Effector memory CD8-positive, alpha-beta T cell (primary cell): ENCODE results near the gene JPT2.
"Not testable (repeated sequence)": the region's sequence is repeated elsewhere in the genome, so short reads cannot be mapped to it uniquely, and the experiment has no call there.

Source experiments
- ATAC-seq: fragments of 150-1000 bp; cut with Tn5 transposase; replicated peaks from 2 replicates; pipeline ENCODE4 v1.10.0; 2021; ENCODE audit warnings: mild to moderate bottlenecking, moderate library complexity
- DNase-seq, 3 experiments: peaks; one replicate each; pipeline ENCODE4 v3.0.0; 2021
- H3K27ac Mint-ChIP-seq, 2 donors: one replicate each; pipeline ENCODE4 v1.8.0; 2022; ENCODE audit warnings: mild to moderate bottlenecking in 2 of 2, mixed read lengths in 2 of 2, moderate library complexity in 2 of 2
- H3K27me3 Mint-ChIP-seq, 2 donors: one replicate each; pipeline ENCODE4 v1.8.0; 2022; ENCODE audit warnings: mixed read lengths in 2 of 2
- H3K36me3 Mint-ChIP-seq: one replicate; pipeline ENCODE4 v1.8.0; 2022; ENCODE audit warnings: mild to moderate bottlenecking, moderate library complexity, mixed read lengths; ENCODE audit not compliant: insufficient read depth
- H3K4me1 Mint-ChIP-seq, 2 donors: one replicate each; pipeline ENCODE4 v1.8.0; 2022; ENCODE audit warnings: low read depth in 2 of 2, mixed read lengths in 2 of 2
- H3K4me3 Mint-ChIP-seq, 2 donors: one replicate each; pipeline ENCODE4 v1.8.0; 2022; ENCODE audit warnings: mild to moderate bottlenecking in 2 of 2, mixed read lengths in 2 of 2, moderate library complexity in 2 of 2
- H3K9me3 Mint-ChIP-seq, 2 donors: one replicate each; pipeline ENCODE4 v1.8.0; 2022; ENCODE audit warnings: mixed read lengths in 2 of 2

JPT2 gene

GRCh38 chr16:1708768-1709180 is 30.7 kb downstream of the JPT2 start:
- Mint-ChIP-seq H3K9me3 (no peaks in the 10 kb centered on the region), H3K27ac (peak overlapping the region in 1 of 2 donors; percentile 52), H3K4me3 (peak overlapping the region; percentile 97 to 100), H3K27me3 (no peaks in the 10 kb centered on the region), H3K36me3 (peaks cover 50% of the 10 kb centered on the region), H3K4me1 (peaks cover 18 to 40% of the 10 kb centered on the region in 2 donors)
- peak; percentile 7 for ATAC-seq
- DNase-seq = peak in 2 of 3 experiments; percentile 7

- ATAC-seq (no peak), DNase-seq (no peak)
- H3K9me3 Mint-ChIP-seq = no peaks in the 10 kb centered on the region
- peaks cover 18 to 41% of the 10 kb centered on the region in 2 donors for H3K4me1 Mint-ChIP-seq
- peak overlapping the region in 1 of 2 donors; percentile 97 for H3K4me3 Mint-ChIP-seq
- H3K27ac Mint-ChIP-seq = no peak overlapping the region
- no peaks in the 10 kb centered on the region for H3K27me3 Mint-ChIP-seq
- H3K36me3 Mint-ChIP-seq = peaks cover 53% of the 10 kb centered on the region
Observed at GRCh38 chr16:1709356-1709755, 31.3 kb downstream of the JPT2 start.

- H3K27ac Mint-ChIP-seq = no peak overlapping the region
- H3K36me3 Mint-ChIP-seq = peaks cover 47% of the 10 kb centered on the region
Observed at GRCh38 chr16:1710811-1711507, 32.9 kb downstream of the JPT2 start.

GRCh38 chr16:1712791-1713261 is 34.7 kb downstream of the JPT2 start:
- no peaks in the 10 kb centered on the region for H3K9me3 Mint-ChIP-seq
- ATAC-seq (no peak), DNase-seq (no peak)
- H3K27me3 Mint-ChIP-seq = no peaks in the 10 kb centered on the region
- H3K36me3 Mint-ChIP-seq = peaks cover 36% of the 10 kb centered on the region
- peaks cover 17 to 24% of the 10 kb centered on the region in 2 donors for H3K4me1 Mint-ChIP-seq
- H3K27ac Mint-ChIP-seq = peak overlapping the region in 1 of 2 donors; percentile 38
- no peak overlapping the region for H3K4me3 Mint-ChIP-seq

More at GRCh38 chr16:1710811-1711507, 32.9 kb downstream of the JPT2 start:
- H3K9me3 Mint-ChIP-seq = no peaks in the 10 kb centered on the region
- no peak for DNase-seq
- no peak overlapping the region for H3K4me3 Mint-ChIP-seq
- peaks cover 23 to 35% of the 10 kb centered on the region in 2 donors for H3K4me1 Mint-ChIP-seq
- no peak for ATAC-seq
- no peaks in the 10 kb centered on the region for H3K27me3 Mint-ChIP-seq

- H3K4me1 Mint-ChIP-seq = peaks cover 15 to 22% of the 10 kb centered on the region in 2 donors
- peaks cover 35% of the 10 kb centered on the region for H3K36me3 Mint-ChIP-seq
- no peaks in the 10 kb centered on the region for H3K27me3 Mint-ChIP-seq
- H3K4me3 Mint-ChIP-seq = no peak overlapping the region
- DNase-seq = no peak
- H3K27ac Mint-ChIP-seq = no peak overlapping the region
- no peak for ATAC-seq
- no peaks in the 10 kb centered on the region for H3K9me3 Mint-ChIP-seq
Observed at GRCh38 chr16:1713331-1713730, 35.3 kb downstream of the JPT2 start.

GRCh38 chr16:1713933-1714332 is 35.9 kb downstream of the JPT2 start:
- Mint-ChIP-seq H3K4me3 (no peak overlapping the region), H3K36me3 (peaks cover 30% of the 10 kb centered on the region), H3K27ac (no peak overlapping the region), H3K9me3 (no peaks in the 10 kb centered on the region), H3K27me3 (no peaks in the 10 kb centered on the region), H3K4me1 (peaks cover 10 to 21% of the 10 kb centered on the region in 2 donors)
- peak; percentile 62 for ATAC-seq
- DNase-seq = no peak

GRCh38 chr16:1715220-1715619 is 37.1 kb downstream of the JPT2 start:
- H3K27ac Mint-ChIP-seq = no peak overlapping the region
- no peaks in the 10 kb centered on the region for H3K9me3 Mint-ChIP-seq
- H3K4me3 Mint-ChIP-seq = no peak overlapping the region

GRCh38 chr16:1718236-1718635 is 40.2 kb downstream of the JPT2 start:
- peaks cover 33% of the 10 kb centered on the region for H3K36me3 Mint-ChIP-seq
- not testable (repeated sequence) for ATAC-seq, H3K4me3 Mint-ChIP-seq, H3K9me3 Mint-ChIP-seq, DNase-seq, H3K27me3 Mint-ChIP-seq
- H3K4me1 Mint-ChIP-seq = peaks cover 19 to 34% of the 10 kb centered on the region in 2 donors
- peak overlapping the region in 1 of 2 donors; percentile 80 for H3K27ac Mint-ChIP-seq

More at GRCh38 chr16:1715220-1715619, 37.1 kb downstream of the JPT2 start:
- H3K27me3 Mint-ChIP-seq = no peaks in the 10 kb centered on the region
- no peak for DNase-seq
- no peak for ATAC-seq
- peaks cover 29% of the 10 kb centered on the region for H3K36me3 Mint-ChIP-seq
- peaks cover 12 to 29% of the 10 kb centered on the region in 2 donors for H3K4me1 Mint-ChIP-seq

- not testable (repeated sequence) for H3K27me3 Mint-ChIP-seq, H3K9me3 Mint-ChIP-seq
- Mint-ChIP-seq H3K4me1 (peaks cover 26 to 36% of the 10 kb centered on the region in 2 donors), H3K27ac (peak overlapping the region; percentile 45 to 80), H3K36me3 (peaks cover 34% of the 10 kb centered on the region), H3K4me3 (peak overlapping the region in 1 of 2 donors; percentile 56)
- ATAC-seq (peak; percentile 74), DNase-seq (peak in 2 of 3 experiments; percentile 9 to 21)
Observed at GRCh38 chr16:1719559-1720229, 41.6 kb downstream of the JPT2 start.

GRCh38 chr16:1721372-1721771 is 43.3 kb downstream of the JPT2 start:
- peaks cover 21 to 32% of the 10 kb centered on the region in 2 donors for H3K4me1 Mint-ChIP-seq
- ATAC-seq = no peak
- peak overlapping the region in 1 of 2 donors; percentile 39 for H3K27ac Mint-ChIP-seq
- H3K27me3 Mint-ChIP-seq = no peaks in the 10 kb centered on the region
- H3K9me3 Mint-ChIP-seq = no peaks in the 10 kb centered on the region
- peaks cover 36% of the 10 kb centered on the region for H3K36me3 Mint-ChIP-seq
- no peak overlapping the region for H3K4me3 Mint-ChIP-seq
- DNase-seq = no peak

GRCh38 chr16:1723450-1724147 is 45.5 kb downstream of the JPT2 start:
- H3K4me3 Mint-ChIP-seq = peak overlapping the region; percentile 47 to 60
- no peaks in the 10 kb centered on the region for H3K9me3 Mint-ChIP-seq
- DNase-seq = peak; percentile 35 to 53 (median 46)
- no peaks in the 10 kb centered on the region for H3K27me3 Mint-ChIP-seq
- H3K36me3 Mint-ChIP-seq = peaks cover 47% of the 10 kb centered on the region
- peak overlapping the region; percentile 39 to 89 for H3K27ac Mint-ChIP-seq
- peak; percentile 27 for ATAC-seq
- peaks cover 27 to 38% of the 10 kb centered on the region in 2 donors for H3K4me1 Mint-ChIP-seq

- ATAC-seq (no peak), DNase-seq (no peak)
- Mint-ChIP-seq H3K4me1 (peaks cover 23 to 29% of the 10 kb centered on the region in 2 donors), H3K9me3 (no peaks in the 10 kb centered on the region), H3K27me3 (no peaks in the 10 kb centered on the region), H3K27ac (no peak overlapping the region), H3K4me3 (no peak overlapping the region), H3K36me3 (peaks cover 54% of the 10 kb centered on the region)
Observed at GRCh38 chr16:1724491-1724890, 46.4 kb downstream of the JPT2 start.
